SK-N-DZ (cell line): ENCODE results near the gene NRXN3.

Experiments
- DNase-seq: peaks from one replicate; pipeline ENCODE4 v3.0.0-alpha.2; 2015; ENCODE audit warnings: low spot score

The NRXN3 gene

GRCh38 chr14:78173346-78174035 lies 3.3 kb downstream of the NRXN3 start:
- DNase-seq, result no peak

- no peak for DNase-seq
These were observed 5.2 kb downstream of the NRXN3 start for GRCh38 chr14:78175412-78175811.

GRCh38 chr14:78178071-78178470 lies 7.9 kb downstream of the NRXN3 start:
- DNase-seq, result no peak

- DNase-seq, result no peak
These were observed 8.8 kb downstream of the NRXN3 start for GRCh38 chr14:78178971-78179370.

GRCh38 chr14:78181270-78181669 lies 11.1 kb downstream of the NRXN3 start:
- no peak for DNase-seq

- DNase-seq, result no peak
These were observed 12.5 kb downstream of the NRXN3 start for GRCh38 chr14:78182722-78183121.

GRCh38 chr14:78184157-78184556 lies 14.0 kb downstream of the NRXN3 start:
- no peak for DNase-seq

GRCh38 chr14:78186277-78186676 lies 16.1 kb downstream of the NRXN3 start:
- no peak for DNase-seq

- no peak for DNase-seq
These were observed 18.7 kb downstream of the NRXN3 start for GRCh38 chr14:78188882-78189281.

- DNase-seq, result no peak
These were observed 25.3 kb downstream of the NRXN3 start for GRCh38 chr14:78195431-78195830.

- DNase-seq, result no peak
These were observed 26.1 kb downstream of the NRXN3 start for GRCh38 chr14:78196323-78196722.

- no peak for DNase-seq
These were observed 26.9 kb downstream of the NRXN3 start for GRCh38 chr14:78197051-78197450.

GRCh38 chr14:78202163-78202562 lies 32.0 kb downstream of the NRXN3 start:
- no peak for DNase-seq

- DNase-seq, result no peak
These were observed 32.8 kb downstream of the NRXN3 start for GRCh38 chr14:78202976-78203375.

GRCh38 chr14:78207414-78207813 lies 37.2 kb downstream of the NRXN3 start:
- no peak for DNase-seq

GRCh38 chr14:78220273-78220672 lies 50.1 kb downstream of the NRXN3 start:
- no peak for DNase-seq

GRCh38 chr14:78222746-78223145 lies 52.6 kb downstream of the NRXN3 start:
- DNase-seq, result no peak

GRCh38 chr14:78227248-78228077 lies 57.3 kb downstream of the NRXN3 start:
- DNase-seq, result no peak

- DNase-seq, result no peak
These were observed 58.6 kb downstream of the NRXN3 start for GRCh38 chr14:78228702-78229327.

- DNase-seq, result no peak
These were observed 62.2 kb downstream of the NRXN3 start for GRCh38 chr14:78232231-78233000.

GRCh38 chr14:78238141-78238540 lies 68.0 kb downstream of the NRXN3 start:
- no peak for DNase-seq

GRCh38 chr14:78240567-78240966 lies 70.4 kb downstream of the NRXN3 start:
- no peak for DNase-seq
